Right renal cortex interstitium (tissue), 3 donors: Measurements from ENCODE around the gene PHLPP1. TPM values are rescaled to one million over a fixed set of nuclear protein-coding genes. Genes with fewer than 3 reads are reported as not detected.
A peak's percentile ranks its signal among the peaks of the same experiment; 100 is the strongest.

ENCODE experiments used
- DNase-seq, 3 donors: peaks; one replicate each; pipeline ENCODE4 v3.0.0-alpha.2; 2013; ENCODE audit warnings: low read depth in 3 of 3, low spot score in 2 of 3
- polyA plus RNA-seq, 3 donors: library from polyadenylated mRNA; unstranded; fragments of 120-200 nt; gene quantifications; one replicate each; pipeline ENCODE4 v1.2.1, GENCODE V29; 2013; ENCODE audit not compliant: insufficient read length in 3 of 3

PHLPP1 gene
- polyA plus RNA-seq, 3 donors: 18.3 to 20.8 (median 18.7) TPM

GRCh38 chr18:62974388-62974787 is 259.0 kb downstream of the PHLPP1 start:
- DNase-seq: no peak

GRCh38 chr18:62974928-62975675 is 259.8 kb downstream of the PHLPP1 start:
- no peak for DNase-seq

GRCh38 chr18:62975785-62976184 is 260.4 kb downstream of the PHLPP1 start:
- no peak for DNase-seq

DNA sequence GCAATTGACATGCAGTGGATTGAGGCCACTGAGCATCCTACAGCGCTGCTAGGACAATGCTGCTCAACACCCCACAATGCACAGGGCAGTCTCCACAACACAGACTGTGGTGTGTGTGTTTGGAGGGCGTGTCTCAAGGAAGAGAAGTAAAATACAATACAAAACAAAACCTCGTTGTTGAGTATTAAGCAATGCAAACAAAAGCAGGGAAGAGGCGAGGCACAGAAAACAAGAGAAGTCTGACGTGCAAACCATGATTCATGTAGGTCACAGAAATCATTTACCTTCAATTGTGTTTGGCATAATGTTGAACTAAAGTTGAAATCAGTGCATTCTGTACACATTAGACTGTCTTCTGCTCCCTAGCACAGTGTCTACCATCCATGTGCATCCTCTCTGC is 260.9 kb downstream of the PHLPP1 start:
- DNase-seq: no peak

GRCh38 chr18:62977512-62977911 is 262.2 kb downstream of the PHLPP1 start:
- DNase-seq: no peak

- no peak for DNase-seq
Observed at GRCh38 chr18:62978251-62979049, 263.1 kb downstream of the PHLPP1 start.

DNA sequence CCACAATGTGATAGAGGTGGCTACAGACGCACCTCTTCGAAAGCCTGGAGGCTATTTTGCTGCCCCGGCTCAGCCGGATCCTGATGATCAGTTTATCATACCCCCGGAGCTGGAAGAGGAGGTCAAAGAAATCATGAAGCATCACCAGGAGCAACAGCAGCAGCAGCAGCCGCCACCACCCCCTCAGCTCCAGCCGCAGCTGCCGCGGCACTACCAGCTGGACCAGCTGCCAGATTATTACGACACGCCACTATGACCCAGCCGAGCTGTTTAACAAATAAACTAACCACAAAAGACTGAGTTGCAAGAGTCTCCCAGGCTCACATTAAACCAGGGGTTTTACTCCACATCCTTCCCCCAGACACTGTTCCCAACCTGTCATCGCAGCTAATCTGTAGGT is 263.8 kb downstream of the PHLPP1 start:
- no peak for DNase-seq

- no peak for DNase-seq
Observed at GRCh38 chr18:62979900-62980299, 264.6 kb downstream of the PHLPP1 start.

- no peak for DNase-seq
Observed at GRCh38 chr18:62981566-62981965, 266.2 kb downstream of the PHLPP1 start.

DNA sequence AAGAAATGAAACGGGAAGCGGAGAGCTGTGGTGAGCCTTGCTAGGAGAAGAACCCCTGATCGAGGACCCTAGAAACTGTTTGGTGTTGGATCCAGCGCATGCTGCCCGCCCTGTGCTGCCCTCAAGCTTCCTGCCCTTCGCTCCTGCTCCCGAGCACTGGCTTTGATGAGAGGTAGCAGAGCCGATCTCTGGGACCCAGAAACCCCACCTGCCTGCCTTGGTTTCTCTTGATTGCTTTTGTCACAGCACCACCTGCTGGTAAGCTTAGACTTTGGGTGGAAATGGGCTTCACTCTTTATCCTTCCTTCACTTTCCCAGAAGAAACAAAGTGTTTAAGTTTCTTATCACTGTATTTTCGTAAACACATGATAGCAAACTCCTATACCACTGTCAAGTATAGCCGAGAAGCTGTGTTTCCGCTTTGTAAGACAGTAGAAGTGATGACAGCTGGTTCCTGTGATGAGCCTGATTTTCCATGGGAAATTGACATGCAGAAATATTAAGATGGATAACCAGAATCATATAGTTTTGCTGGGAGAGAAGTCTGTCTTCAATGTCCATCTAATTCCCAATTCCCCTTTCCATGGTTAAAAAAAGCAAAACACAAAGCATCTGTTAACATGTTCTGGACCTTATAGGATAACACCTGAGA is 267.4 kb downstream of the PHLPP1 start:
- DNase-seq: peak; percentile 53 to 57 (median 53)

GRCh38 chr18:62984656-62985315 is 269.4 kb downstream of the PHLPP1 start:
- DNase-seq: no peak

GRCh38 chr18:62986490-62986889 is 271.1 kb downstream of the PHLPP1 start:
- DNase-seq: no peak

- no peak for DNase-seq
Observed at GRCh38 chr18:62987055-62987830, 271.9 kb downstream of the PHLPP1 start.

GRCh38 chr18:62987859-62988258 is 272.5 kb downstream of the PHLPP1 start:
- no peak for DNase-seq

DNA sequence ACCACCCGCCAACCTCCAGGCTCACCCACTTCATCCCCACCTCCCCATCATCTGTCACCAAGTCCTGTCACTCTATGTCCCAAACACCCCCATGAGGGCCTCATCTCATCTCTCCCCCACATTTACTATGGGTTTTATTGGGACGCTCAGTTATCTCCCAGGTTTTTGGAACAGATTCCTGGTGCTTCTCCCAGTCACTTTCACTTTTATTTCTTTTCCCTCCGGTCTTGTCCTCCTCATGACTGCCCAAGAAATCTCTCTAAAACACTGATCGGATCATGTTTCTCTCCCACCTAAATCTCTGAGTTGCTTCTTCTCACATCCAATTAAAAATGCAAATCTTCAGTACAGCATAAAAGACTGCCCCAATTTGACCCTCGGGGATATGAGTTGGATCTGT is 273.1 kb downstream of the PHLPP1 start:
- no peak for DNase-seq

GRCh38 chr18:62989195-62989594 is 273.9 kb downstream of the PHLPP1 start:
- DNase-seq: no peak

DNA sequence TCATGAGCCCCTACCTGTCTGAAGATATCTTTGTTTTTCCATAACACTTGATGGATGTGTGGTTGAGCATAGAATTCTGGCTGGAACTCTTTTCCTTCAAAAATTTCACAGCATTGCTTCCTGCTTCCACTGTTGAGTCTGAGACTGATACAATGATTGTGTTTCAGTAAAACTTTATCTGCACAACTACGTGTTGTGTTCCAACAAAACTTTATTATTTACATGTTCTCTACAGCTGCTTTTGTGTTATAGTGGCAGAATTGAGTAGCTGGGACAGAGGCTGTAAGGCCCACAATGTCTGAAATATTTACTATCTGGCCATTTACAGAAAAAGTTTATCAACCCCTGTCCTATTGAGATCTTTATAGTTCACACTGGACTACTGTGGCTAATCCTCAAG is 275.3 kb downstream of the PHLPP1 start:
- DNase-seq: no peak

- no peak for DNase-seq
Observed at GRCh38 chr18:62991389-62991788, 276.0 kb downstream of the PHLPP1 start.

GRCh38 chr18:62991959-62992358 is 276.6 kb downstream of the PHLPP1 start:
- no peak for DNase-seq

DNA sequence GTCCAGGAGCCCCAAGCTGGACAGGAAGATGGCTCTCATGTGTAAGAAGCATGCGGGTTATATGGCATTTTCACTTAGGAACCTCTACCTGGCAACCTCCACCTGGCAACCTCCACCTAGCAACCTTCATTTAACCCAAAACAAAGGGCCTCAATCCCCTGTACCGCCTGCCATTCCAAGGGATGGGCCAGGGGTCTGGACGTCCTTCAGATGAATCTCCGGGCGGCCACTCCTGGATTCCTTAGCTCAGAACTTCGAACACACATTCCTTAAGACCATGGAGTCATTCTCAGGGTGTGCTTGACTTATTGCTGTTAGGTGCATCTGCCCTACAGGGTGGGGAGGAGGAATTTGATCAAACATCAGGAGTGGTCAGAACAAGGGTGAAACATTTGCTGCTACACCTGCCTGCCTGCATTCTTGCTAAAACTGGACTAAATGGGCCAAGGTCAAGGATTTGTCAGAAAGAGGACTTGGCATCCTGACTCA is 277.6 kb downstream of the PHLPP1 start:
- no peak for DNase-seq
